Muscle of leg (tissue), 11 donors: ENCODE measurements around the gene TMEM117. TPM values are rescaled to one million over a fixed set of nuclear protein-coding genes. Genes with fewer than 3 reads are reported as not detected.
"Not testable (repeated sequence)": the region's sequence is repeated elsewhere in the genome, so short reads cannot be mapped to it uniquely, and the experiment has no call there.

Experiments
- DNase-seq: peaks from one replicate; pipeline ENCODE4 v3.0.0; 2013
- H3K27ac ChIP-seq: one replicate; pipeline ENCODE4 v1.5.1; 2013; ENCODE audit warnings: mild to moderate bottlenecking, low read length, control low read depth
- H3K27me3 ChIP-seq: one replicate; pipeline ENCODE4 v1.6.1; 2013; ENCODE audit warnings: low read length; ENCODE audit not compliant: control insufficient read depth, insufficient read depth
- H3K36me3 ChIP-seq: one replicate; pipeline ENCODE4 v1.6.1; 2013; ENCODE audit warnings: low read length; ENCODE audit not compliant: control insufficient read depth, insufficient read depth
- H3K4me1 ChIP-seq: one replicate; pipeline ENCODE4 v1.6.1; 2013; ENCODE audit warnings: low read length; ENCODE audit not compliant: control insufficient read depth, insufficient read depth
- H3K4me3 ChIP-seq: one replicate; pipeline ENCODE4 v1.5.1; 2013; ENCODE audit warnings: low read length, control low read depth
- H3K9me3 ChIP-seq: replicated peaks from 2 replicates; pipeline ENCODE4 v1.6.1; 2013; ENCODE audit warnings: low read depth, low read length; ENCODE audit not compliant: control insufficient read depth
- WGBS: methylation state at CpG from one replicate; pipeline ENCODE4 v1.1.5; 2013; ENCODE audit warnings: missing lambda C conversion rate; ENCODE audit not compliant: insufficient coverage; 5-methylcytosine and 5-hydroxymethylcytosine counted together
- polyA plus RNA-seq, 8 donors: library from polyadenylated mRNA; unstranded; fragments of 120-200 nt; gene quantifications; one replicate each; pipeline versions ENCODE4 v1.2.1 to v1.2.3, GENCODE V29; 2013; ENCODE audit warnings: inconsistent platforms in 1 of 8, low replicate concordance in 1 of 8; ENCODE audit not compliant: insufficient read length in 8 of 8, insufficient read depth in 1 of 8
- total RNA-seq: library from RNA; stranded (reverse); fragments of 120-200 nt; gene quantifications from one replicate; pipeline ENCODE4 v1.2.4, GENCODE V29; 2013

The TMEM117 gene
- total and polyA plus RNA-seq, 9 donors = 9.2 to 13.0 (median 11.0) TPM

GRCh38 chr12:44375694-44376093, 539.8 kb downstream of the TMEM117 start:
- no peaks in the 10 kb centered on the region for H3K36me3 ChIP-seq
- no peak overlapping the region for H3K27ac ChIP-seq
- no CpG with 5 or more reads among the region's 1 CpG for WGBS
- H3K4me3 ChIP-seq = no peak overlapping the region
- DNase-seq = no peak
- H3K4me1 ChIP-seq = peaks cover 11% of the 10 kb centered on the region
- no peaks in the 10 kb centered on the region for H3K9me3 ChIP-seq
- no peaks in the 10 kb centered on the region for H3K27me3 ChIP-seq

DNA sequence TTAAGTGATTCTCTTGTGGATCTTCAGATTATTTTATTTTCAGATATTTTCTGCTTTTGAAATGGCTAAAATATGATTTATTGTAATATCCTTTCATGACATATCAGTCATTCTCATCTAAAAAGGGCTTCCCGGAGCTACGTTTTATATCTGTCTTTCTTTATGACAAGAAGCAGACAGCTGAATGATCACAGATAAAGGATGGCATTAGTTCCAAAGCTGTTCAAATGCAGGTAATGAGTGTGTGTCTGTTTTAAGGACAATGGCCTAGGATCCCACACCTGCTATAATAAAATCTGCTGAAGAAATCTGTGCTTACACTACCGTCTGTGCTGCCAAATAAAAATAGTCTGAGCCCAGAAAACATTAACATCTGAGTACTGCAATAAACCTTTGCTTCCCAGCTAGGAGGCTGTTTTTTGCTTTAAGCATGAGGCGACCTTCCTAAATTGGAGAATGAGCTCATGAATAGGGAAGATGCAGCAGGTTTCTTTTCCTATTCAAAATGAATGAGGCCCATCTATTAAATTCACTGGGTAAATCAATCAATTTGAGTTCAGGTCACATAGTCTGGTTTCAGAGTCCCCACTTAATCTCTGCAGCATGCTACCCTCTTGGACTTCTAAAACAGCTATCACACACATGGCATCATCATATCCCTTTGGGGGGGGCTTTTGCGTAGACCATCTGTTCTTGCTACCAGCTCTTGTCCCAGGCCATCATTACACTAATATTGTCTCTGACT, 541.7 kb downstream of the TMEM117 start:
- Histone ChIP-seq H3K9me3 (no peaks in the 10 kb centered on the region), H3K27ac (peak overlapping the region; percentile 31), H3K36me3 (no peaks in the 10 kb centered on the region), H3K4me1 (peaks cover 14% of the 10 kb centered on the region), H3K4me3 (no peak overlapping the region), H3K27me3 (no peaks in the 10 kb centered on the region)
- DNase-seq = peak; percentile 86
- WGBS = 20% methylated on average over 1 of the region's 5 CpGs

DNA sequence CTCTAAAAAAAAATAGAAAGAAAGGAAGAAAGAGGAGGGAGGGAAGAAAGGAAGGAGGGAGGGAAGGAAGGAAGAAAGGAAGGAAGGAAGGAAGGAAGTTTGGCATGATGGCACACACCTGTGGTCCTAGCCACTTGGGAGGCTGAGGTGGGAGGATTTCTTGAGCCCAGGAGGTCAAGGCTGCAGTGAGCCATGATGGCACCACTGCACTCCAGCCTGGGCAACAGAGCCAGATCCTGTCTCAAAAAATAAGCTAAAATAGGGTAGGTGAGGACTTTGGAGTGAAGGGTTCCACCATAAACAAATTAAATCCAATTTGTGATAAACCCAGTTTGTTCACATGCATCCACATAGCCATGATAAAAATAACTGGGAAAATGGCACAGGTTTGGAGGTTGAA, 543.2 kb downstream of the TMEM117 start:
- not testable (repeated sequence) for H3K36me3 ChIP-seq, DNase-seq, H3K27me3 ChIP-seq, H3K27ac ChIP-seq, H3K9me3 ChIP-seq, H3K4me3 ChIP-seq
- peaks cover 14% of the 10 kb centered on the region for H3K4me1 ChIP-seq

DNA sequence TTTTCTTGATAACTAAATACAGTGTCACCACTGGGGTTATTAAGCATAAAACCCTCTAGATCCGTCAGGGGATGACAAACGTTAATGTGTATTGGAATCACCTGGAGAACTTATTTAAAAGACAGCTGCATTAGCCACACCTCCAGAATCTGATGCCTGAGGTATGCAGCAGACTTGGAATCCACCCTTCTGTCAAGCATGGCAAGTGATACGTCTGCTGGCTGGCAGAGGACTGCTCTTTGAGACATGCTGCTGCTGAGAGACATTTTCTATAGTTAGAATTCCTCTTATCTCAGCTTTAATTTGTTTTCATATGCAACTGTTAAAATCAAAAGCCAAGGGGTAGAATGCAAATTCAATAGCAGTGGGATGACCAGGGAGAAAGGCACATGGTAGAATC, 544.0 kb downstream of the TMEM117 start:
- DNase-seq = peak; percentile 33
- no peaks in the 10 kb centered on the region for H3K36me3 ChIP-seq
- H3K27ac ChIP-seq = peak overlapping the region; percentile 1
- H3K9me3 ChIP-seq = no peaks in the 10 kb centered on the region
- no CpG with 5 or more reads among the region's 3 CpGs for WGBS
- no peak overlapping the region for H3K4me3 ChIP-seq
- H3K4me1 ChIP-seq = peaks cover 14% of the 10 kb centered on the region
- H3K27me3 ChIP-seq = no peaks in the 10 kb centered on the region

- peak; percentile 20 for DNase-seq
- no peak overlapping the region for H3K4me3 ChIP-seq
- no peaks in the 10 kb centered on the region for H3K27me3 ChIP-seq
- H3K27ac ChIP-seq = no peak overlapping the region
- peaks cover 14% of the 10 kb centered on the region for H3K4me1 ChIP-seq
- H3K36me3 ChIP-seq = no peaks in the 10 kb centered on the region
- H3K9me3 ChIP-seq = no peaks in the 10 kb centered on the region
Measured at GRCh38 chr12:44380861-44381260, 545.0 kb downstream of the TMEM117 start.

DNA sequence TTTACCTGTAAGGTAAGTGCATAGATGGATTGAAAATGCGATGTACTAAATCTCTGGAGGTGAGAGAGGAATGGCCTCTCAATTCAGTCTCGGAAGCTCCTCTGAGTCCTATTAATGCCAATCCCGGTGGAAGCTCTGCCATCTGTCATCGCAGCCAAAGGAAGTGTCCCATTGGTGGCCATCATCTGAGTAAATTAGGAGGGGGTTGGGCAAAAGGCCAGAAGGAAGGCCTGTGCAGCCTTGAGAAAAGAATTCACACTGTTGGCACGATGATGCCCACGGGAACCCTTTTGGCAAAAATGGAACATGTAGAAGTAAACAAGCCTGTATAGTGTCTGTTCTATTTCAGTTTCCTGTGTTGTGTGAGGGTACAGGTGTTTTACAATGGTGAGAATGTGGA, 545.5 kb downstream of the TMEM117 start:
- Histone ChIP-seq H3K4me3 (no peak overlapping the region), H3K27me3 (no peaks in the 10 kb centered on the region), H3K36me3 (no peaks in the 10 kb centered on the region), H3K27ac (no peak overlapping the region), H3K9me3 (no peaks in the 10 kb centered on the region), H3K4me1 (peaks cover 14% of the 10 kb centered on the region)
- 55% methylated on average over 5 of the region's 6 CpGs for WGBS
- no peak for DNase-seq

DNA sequence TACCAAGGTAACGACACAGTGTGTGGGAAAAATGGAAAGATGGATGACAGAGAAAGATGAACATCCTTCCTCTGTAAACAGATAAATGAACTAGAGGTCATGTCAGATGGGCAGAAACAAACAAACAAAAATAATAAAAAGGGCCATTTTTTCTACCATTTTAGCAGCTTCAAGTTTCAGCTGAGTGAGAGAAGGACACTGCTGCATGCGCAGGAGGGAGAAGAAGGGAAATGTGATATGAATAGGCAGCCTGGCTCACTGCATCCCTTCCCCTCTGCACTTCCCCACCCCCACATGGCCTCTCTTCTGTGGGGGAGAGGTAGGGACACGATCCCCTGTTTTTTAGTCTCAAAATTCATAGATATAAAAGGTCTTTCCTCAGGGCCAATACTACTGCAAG, 548.3 kb downstream of the TMEM117 start:
- WGBS = no CpG with 5 or more reads among the region's 3 CpGs
- Histone ChIP-seq H3K9me3 (no peaks in the 10 kb centered on the region), H3K4me3 (no peak overlapping the region)

DNA sequence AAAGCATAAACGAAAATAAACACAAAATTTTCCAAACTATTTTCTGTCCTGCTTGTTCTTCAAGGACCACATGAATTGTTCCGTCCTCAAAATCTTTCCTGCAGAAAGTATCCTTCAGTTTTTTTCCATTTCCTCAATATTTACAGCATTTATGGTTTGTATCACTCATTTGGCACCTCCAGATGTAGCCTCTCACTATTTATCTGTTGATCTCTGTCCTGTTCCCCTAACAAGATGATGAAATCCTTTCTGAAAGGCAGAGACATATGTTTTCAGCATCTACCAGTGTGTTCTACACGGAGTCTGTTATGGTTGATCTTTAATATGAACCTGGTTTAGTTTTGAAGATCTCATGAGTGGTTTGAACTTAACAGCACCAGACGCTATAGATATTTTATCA, 550.1 kb downstream of the TMEM117 start:
- DNase-seq = no peak
- Histone ChIP-seq H3K9me3 (no peaks in the 10 kb centered on the region), H3K4me1 (peaks cover 3% of the 10 kb centered on the region), H3K4me3 (no peak overlapping the region), H3K27me3 (no peaks in the 10 kb centered on the region), H3K27ac (no peak overlapping the region), H3K36me3 (no peaks in the 10 kb centered on the region)
- WGBS = 50% methylated on average over 1 of the region's 4 CpGs

More for the DNA sequence above, 548.3 kb downstream of the TMEM117 start:
- DNase-seq = no peak
- H3K36me3 ChIP-seq = no peaks in the 10 kb centered on the region
- peaks cover 10% of the 10 kb centered on the region for H3K4me1 ChIP-seq
- no peaks in the 10 kb centered on the region for H3K27me3 ChIP-seq
- H3K27ac ChIP-seq = no peak overlapping the region

DNA sequence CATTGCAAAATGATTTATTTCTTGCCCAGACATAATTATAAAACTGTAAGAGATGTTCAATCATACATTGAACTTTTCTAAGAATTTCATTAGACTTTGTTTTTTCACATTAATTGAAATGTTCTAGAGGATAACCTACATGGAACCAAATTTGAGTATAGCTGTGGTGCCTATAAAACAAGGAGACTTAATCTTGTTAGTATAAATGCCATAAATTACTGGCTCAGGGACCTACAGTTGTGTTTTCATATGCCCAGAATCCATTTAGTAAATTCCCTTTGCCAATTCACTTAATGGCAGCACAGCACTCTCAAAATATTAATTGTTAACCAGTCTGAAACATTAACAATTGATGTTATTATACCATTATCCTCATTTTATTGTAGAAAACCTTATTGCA, 551.7 kb downstream of the TMEM117 start:
- no peak for DNase-seq
- H3K4me3 ChIP-seq = no peak overlapping the region
- no peaks in the 10 kb centered on the region for H3K9me3 ChIP-seq
- H3K36me3 ChIP-seq = no peaks in the 10 kb centered on the region
- no peaks in the 10 kb centered on the region for H3K27me3 ChIP-seq
- no peak overlapping the region for H3K27ac ChIP-seq
- H3K4me1 ChIP-seq = no peaks in the 10 kb centered on the region

- Histone ChIP-seq H3K27me3 (no peaks in the 10 kb centered on the region), H3K4me3 (no peak overlapping the region), H3K27ac (no peak overlapping the region), H3K4me1 (no peaks in the 10 kb centered on the region), H3K9me3 (no peaks in the 10 kb centered on the region), H3K36me3 (no peaks in the 10 kb centered on the region)
- no peak for DNase-seq
- no CpG with 5 or more reads among the region's 2 CpGs for WGBS
Measured at GRCh38 chr12:44389038-44389437, 553.2 kb downstream of the TMEM117 start.

GRCh38 chr12:44389896-44390295, 554.0 kb downstream of the TMEM117 start:
- Histone ChIP-seq H3K4me1 (no peaks in the 10 kb centered on the region), H3K36me3 (no peaks in the 10 kb centered on the region), H3K4me3 (no peak overlapping the region), H3K9me3 (no peaks in the 10 kb centered on the region), H3K27ac (no peak overlapping the region), H3K27me3 (no peaks in the 10 kb centered on the region)
- DNase-seq = no peak
- WGBS = no CpG with 5 or more reads among the region's 1 CpG
